ENCODE data around the gene TOP3B.
"Not testable (repeated sequence)": the region's sequence is repeated elsewhere in the genome, so short reads cannot be mapped to it uniquely, and the experiment has no call there.

The TOP3B gene

DNA sequence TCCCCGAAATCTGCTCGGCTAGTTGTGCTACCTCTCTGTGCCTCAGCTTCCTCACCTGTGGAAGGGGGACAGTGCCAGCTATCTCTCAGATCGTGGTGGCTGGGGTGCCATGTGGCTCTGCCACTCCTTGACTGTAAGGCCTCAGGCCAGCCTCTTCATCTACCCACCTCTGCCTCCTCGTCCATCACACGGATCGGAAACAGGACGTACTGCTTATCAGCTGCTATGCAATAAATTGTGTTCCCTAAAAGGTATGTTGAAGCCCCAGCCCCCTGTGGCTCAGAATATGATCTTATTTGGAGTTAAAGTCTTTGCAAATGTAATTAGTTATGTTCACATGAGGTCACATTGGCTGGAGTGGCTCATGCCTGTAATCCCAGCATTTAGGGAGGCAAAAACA, 37.7 kb downstream of the TOP3B start:
- TF ChIP-seq, protein P1, sequence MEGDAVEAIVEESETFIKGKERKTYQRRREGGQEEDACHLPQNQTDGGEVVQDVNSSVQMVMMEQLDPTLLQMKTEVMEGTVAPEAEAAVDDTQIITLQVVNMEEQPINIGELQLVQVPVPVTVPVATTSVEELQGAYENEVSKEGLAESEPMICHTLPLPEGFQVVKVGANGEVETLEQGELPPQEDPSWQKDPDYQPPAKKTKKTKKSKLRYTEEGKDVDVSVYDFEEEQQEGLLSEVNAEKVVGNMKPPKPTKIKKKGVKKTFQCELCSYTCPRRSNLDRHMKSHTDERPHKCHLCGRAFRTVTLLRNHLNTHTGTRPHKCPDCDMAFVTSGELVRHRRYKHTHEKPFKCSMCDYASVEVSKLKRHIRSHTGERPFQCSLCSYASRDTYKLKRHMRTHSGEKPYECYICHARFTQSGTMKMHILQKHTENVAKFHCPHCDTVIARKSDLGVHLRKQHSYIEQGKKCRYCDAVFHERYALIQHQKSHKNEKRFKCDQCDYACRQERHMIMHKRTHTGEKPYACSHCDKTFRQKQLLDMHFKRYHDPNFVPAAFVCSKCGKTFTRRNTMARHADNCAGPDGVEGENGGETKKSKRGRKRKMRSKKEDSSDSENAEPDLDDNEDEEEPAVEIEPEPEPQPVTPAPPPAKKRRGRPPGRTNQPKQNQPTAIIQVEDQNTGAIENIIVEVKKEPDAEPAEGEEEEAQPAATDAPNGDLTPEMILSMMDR (IDR thresholded peaks at IDR 0.05; ENCODE audit: low read length, missing control alignments) = no peak
- DNase-seq (ENCODE audit: low read depth) = no peak
- H3K4me3 ChIP-seq (replicated peaks; ENCODE audit: low read depth, low read length) = no peak overlapping the region

- no peak for DNase-seq (ENCODE audit: low read depth)
- TF ChIP-seq, protein P1 (IDR thresholded peaks at IDR 0.05; ENCODE audit: low read length, missing control alignments) = no peak
- H3K4me3 ChIP-seq (replicated peaks; ENCODE audit: low read depth, low read length) = no peak overlapping the region
Observed at GRCh38 chr22:21943571-21944448, 38.8 kb downstream of the TOP3B start.

DNA sequence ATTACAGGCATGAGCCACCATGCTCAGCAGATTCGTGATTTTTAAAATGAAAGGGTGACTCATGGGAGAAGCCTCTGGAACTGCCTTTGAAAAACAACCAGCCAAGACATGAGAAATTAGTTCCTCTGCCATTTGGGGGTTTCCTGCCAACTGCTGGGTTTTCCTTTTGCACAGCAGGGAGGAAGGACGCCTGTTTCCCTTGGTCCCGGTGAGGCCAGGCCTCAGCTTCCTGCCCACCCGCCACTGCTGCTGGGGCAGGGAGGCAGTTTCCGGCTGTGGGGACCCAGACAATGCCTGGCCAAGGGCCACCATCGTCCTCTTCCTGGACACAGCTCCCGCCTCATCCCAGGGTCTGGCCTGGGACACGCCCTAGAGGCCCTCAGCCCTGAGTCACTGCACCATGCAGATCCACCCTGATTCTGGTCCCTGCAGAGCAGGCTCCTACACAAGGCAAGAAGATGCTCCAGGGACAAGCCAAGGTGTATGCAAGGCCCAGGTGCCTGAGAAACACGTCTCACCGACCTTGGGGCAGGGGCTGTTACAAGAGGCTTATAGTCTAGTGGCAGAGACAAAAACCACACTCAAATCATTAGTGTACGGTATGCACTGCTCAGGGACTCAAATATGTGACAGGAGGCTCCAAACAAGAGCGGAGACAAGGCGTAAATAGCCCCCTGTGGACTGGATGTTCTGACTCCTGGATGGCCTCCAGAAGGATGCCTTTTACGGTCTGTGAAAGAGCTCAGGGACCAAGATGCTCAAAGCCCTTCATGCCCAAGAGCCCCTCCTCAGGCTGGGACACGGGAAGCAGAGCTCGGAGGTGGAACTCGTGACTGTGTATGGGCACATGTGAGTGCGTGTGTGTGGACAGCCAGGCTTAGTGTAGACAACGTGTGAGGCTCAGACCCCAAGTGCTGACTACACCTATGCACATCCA, 39.9 kb downstream of the TOP3B start:
- TF ChIP-seq, protein P1 (IDR thresholded peaks at IDR 0.05; ENCODE audit: low read length, missing control alignments) = no peak
- H3K4me3 ChIP-seq (replicated peaks; ENCODE audit: low read depth, low read length) = no peak overlapping the region
- peak; percentile 89 for DNase-seq (ENCODE audit: low read depth)

DNA sequence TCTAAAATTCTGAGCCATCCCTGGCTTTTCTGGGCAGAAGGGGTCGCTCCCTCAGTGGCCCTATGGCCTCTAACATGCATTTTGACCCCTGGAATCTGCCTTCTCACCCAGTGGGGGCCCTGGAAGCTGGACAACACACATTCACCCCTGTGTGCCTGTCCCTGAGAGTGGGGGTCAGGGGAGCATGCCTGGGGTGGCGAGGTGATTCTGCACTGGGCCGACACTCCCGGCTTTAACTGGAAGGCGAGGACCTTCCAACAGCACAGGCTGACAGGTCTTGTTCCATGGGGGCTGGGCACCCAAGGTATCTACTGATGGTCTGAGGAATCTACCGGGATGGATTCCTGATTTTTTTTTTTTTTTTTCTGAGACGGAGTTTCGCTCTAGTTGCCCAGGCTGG, 40.7 kb downstream of the TOP3B start:
- no peak overlapping the region for H3K4me3 ChIP-seq (replicated peaks; ENCODE audit: low read depth, low read length)
- TF ChIP-seq, protein P1 (IDR thresholded peaks at IDR 0.05; ENCODE audit: low read length, missing control alignments) = no peak
- DNase-seq (ENCODE audit: low read depth) = no peak

DNA sequence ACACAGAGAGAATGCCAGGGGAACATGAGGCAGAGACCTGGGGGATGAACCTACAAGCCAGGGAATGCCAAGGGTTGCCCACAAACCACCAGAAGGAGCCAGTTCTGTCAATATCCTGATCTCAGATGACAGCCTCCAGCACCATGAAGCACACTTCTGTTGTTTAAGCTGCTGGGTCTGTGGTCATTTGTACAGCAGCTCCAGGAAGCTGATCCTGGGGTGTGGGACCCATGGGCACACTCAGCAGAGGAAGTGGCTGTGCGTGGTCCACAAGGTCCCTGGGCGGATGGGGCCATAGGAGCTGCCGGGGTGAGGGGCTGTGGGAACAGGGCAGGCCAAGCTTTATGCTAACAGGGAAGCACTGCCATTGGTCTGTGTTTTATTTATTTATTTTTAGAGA, 42.1 kb downstream of the TOP3B start:
- TF ChIP-seq, protein P1 (IDR thresholded peaks at IDR 0.05; ENCODE audit: low read length, missing control alignments) = no peak
- no peak overlapping the region for H3K4me3 ChIP-seq (replicated peaks; ENCODE audit: low read depth, low read length)
- no peak for DNase-seq (ENCODE audit: low read depth)

- not testable (repeated sequence) for H3K4me3 ChIP-seq (replicated peaks; ENCODE audit: low read depth, low read length); DNase-seq (ENCODE audit: low read depth)
Observed at GRCh38 chr22:21939935-21940334, 42.7 kb downstream of the TOP3B start.

DNA sequence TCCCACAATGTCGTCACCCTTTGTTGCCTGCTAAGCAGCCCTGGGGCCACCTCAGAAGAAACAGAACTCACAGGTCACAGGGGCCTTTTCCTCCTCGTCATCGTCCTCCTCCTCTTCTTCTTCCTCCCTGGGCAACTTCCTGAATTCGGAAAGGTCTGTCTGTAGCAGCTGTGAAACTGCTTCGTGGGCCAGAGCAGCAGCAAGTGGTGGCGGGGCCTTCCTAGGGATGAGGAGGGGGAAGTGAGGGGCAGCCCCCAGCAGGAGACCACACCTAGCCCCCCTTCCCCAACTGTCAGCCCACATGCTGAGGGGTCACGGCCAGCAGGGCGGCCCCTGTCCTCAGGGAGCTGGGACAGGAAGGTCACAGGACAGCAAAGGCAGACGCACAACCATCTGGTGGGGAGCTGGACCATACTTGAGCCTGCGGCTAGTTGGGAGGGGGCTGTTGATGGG, 43.1 kb downstream of the TOP3B start:
- no peak overlapping the region for H3K4me3 ChIP-seq (replicated peaks; ENCODE audit: low read depth, low read length)
- TF ChIP-seq, protein P1 (IDR thresholded peaks at IDR 0.05; ENCODE audit: low read length, missing control alignments) = no peak
- DNase-seq (ENCODE audit: low read depth) = no peak
